K562 (cell line): ENCODE measurements around the gene XPA. TPM values are rescaled to one million over a fixed set of nuclear protein-coding genes. Genes with fewer than 3 reads are reported as not detected.

ENCODE experiments used
- ATAC-seq: fragments of 200-7000 bp; cut with Tn5 transposase; 3 replicates; pipeline ENCODE4 v1.9.1; 2020; ENCODE audit warnings: moderate library complexity
- BruUV-seq: library from RNA; stranded (reverse); fragments of 400-500 nt; replicated peaks from 2 replicates; lab custom pipeline; 2021; lab: Mats Ljungman, UMichigan
- CTCF ChIA-PET: fragments of 300-600 bp; formaldehyde crosslinking; extraction: SDS; loops from one replicate; lab custom pipeline; 2021; ENCODE audit warnings: low intra/inter-chr PET ratio; lab: Yijun Ruan, JAX
- POLR2A ChIA-PET: fragments of 300-600, 350-650 bp; sonication (Branson Sonifier 250); formaldehyde crosslinking; extraction: SDS; loops from one replicate; lab custom pipeline; 2021; ENCODE audit warnings: antibody characterized with exemption, inconsistent platforms; lab: Yijun Ruan, JAX
- DNase-seq, 4 experiments: peaks; one replicate each; pipeline versions ENCODE4 v3.0.0 to v3.0.0-alpha.2; 2011 to 2018; ENCODE audit warnings: low spot score in 3 of 4, mixed read lengths in 3 of 4; ENCODE audit errors: extremely low read depth in 1 of 4
- FAIRE-seq: peaks from 2 replicates; lab custom pipeline; 2011; peaks lifted over from hg19 to GRCh38; lab: Jason Lieb, UNC
- H2AFZ ChIP-seq: 2 replicates; pipeline ENCODE4 v1.6.0; 2011; ENCODE audit warnings: low read depth, low read length, control low read depth, inconsistent platforms
- H3K27ac ChIP-seq: fragments of 200-600 bp; 3 replicates; pipeline ENCODE4 v1.8.0; 2011; ENCODE audit warnings: low read depth, mild to moderate bottlenecking, control low read depth, inconsistent platforms, low read length, moderate library complexity, mixed read lengths; ENCODE audit errors: extremely low read depth
- H3K27me3 ChIP-seq, 2 experiments: fragments of 300-600 bp in 1 of 2; 2 replicates in 1 of 2; 3 replicates in 1 of 2; pipeline versions ENCODE4 v1.6.0 to v1.8.0; 2011; ENCODE audit warnings: inconsistent platforms in 2 of 2, low read length in 2 of 2, mild to moderate bottlenecking in 1 of 2, mixed read lengths in 1 of 2, moderate library complexity in 1 of 2; ENCODE audit not compliant: control insufficient read depth in 2 of 2, insufficient read depth in 2 of 2
- H3K36me3 ChIP-seq: fragments of 300-600 bp; 3 replicates; pipeline ENCODE4 v1.8.0; 2011; ENCODE audit warnings: mild to moderate bottlenecking, low read length, inconsistent platforms; ENCODE audit not compliant: control insufficient read depth, insufficient read depth
- H3K4me1 ChIP-seq, 2 experiments: fragments of 200-600 bp in 1 of 2; replicated peaks in 1 of 2; 2 replicates in 1 of 2; 3 replicates in 1 of 2; pipeline versions ENCODE4 v1.5.1 to v1.8.0; 2011; ENCODE audit warnings: inconsistent platforms in 2 of 2, low read length in 2 of 2, mild to moderate bottlenecking in 1 of 2, mixed read lengths in 1 of 2, moderate library complexity in 1 of 2; ENCODE audit not compliant: control insufficient read depth in 2 of 2, insufficient read depth in 2 of 2
- H3K4me2 ChIP-seq: 2 replicates; pipeline ENCODE4 v1.6.1; 2011; ENCODE audit warnings: low read length, control low read depth, inconsistent platforms, mixed read lengths; ENCODE audit not compliant: insufficient read depth
- H3K4me3 ChIP-seq: fragments of 200-600 bp; sonication (generic), shearing (Covaris generic); 2 replicates; pipeline ENCODE4 v1.5.1; 2016; ENCODE audit warnings: control low read depth, inconsistent platforms
- H3K79me2 ChIP-seq: fragments of 200-600 bp; 3 replicates; pipeline ENCODE4 v1.8.0; 2011; ENCODE audit warnings: low read length, inconsistent platforms; ENCODE audit not compliant: control insufficient read depth, insufficient read depth
- H3K9ac ChIP-seq, 2 experiments: 2 replicates each; pipeline versions ENCODE4 v1.6.0 to v1.6.1; 2011; ENCODE audit warnings: low read depth in 2 of 2, low read length in 2 of 2, control low read depth in 1 of 2, inconsistent platforms in 1 of 2, mild to moderate bottlenecking in 1 of 2, mixed read lengths in 1 of 2; ENCODE audit not compliant: insufficient read depth in 1 of 2
- H3K9me1 ChIP-seq: one replicate; pipeline ENCODE4 v1.6.0; 2011; ENCODE audit warnings: inconsistent platforms, mild to moderate bottlenecking, low read length, moderate library complexity; ENCODE audit not compliant: control insufficient read depth, insufficient read depth
- H3K9me3 ChIP-seq: replicated peaks from 2 replicates; pipeline ENCODE4 v1.5.1; 2011; ENCODE audit warnings: low read depth, low read length, inconsistent platforms; ENCODE audit not compliant: control insufficient read depth, insufficient read depth
- H4K20me1 ChIP-seq: replicated peaks from 2 replicates; pipeline ENCODE4 v1.6.1; 2011; ENCODE audit warnings: low read length, inconsistent platforms, mixed read lengths; ENCODE audit not compliant: control insufficient read depth, insufficient read depth
- CREM ChIP-seq: IDR thresholded peaks from 2 replicates; pipeline ENCODE4 v1.6.1; 2014; ENCODE audit warnings: antibody characterized with exemption, low read depth
- IFI16 ChIP-seq: fragments of 250-450 bp; sonication (Bioruptor Pico); IDR thresholded peaks from 2 replicates; pipeline ENCODE4 v2.1.2; 2022; ENCODE audit warnings: mild to moderate bottlenecking, inconsistent platforms
- ZBTB7A ChIP-seq: IDR thresholded peaks from 2 replicates; pipeline ENCODE4 v1.6.1; 2011; ENCODE audit warnings: low read depth, mild to moderate bottlenecking, low read length, moderate library complexity, borderline replicate concordance; ENCODE audit not compliant: control insufficient read depth
- ZHX1 ChIP-seq: fragments of 150-350 bp; conservative IDR thresholded peaks from 2 replicates; pipeline ENCODE4 v1.6.1; 2014; ENCODE audit warnings: low read length
- WGBS: fragments of 100-300 bp; shearing (Covaris generic); methylation state at CpG from one replicate; pipeline ENCODE4 v1.1.6; 2016; ENCODE audit warnings: low coverage, mixed read lengths; ENCODE audit not compliant: insufficient coverage; ENCODE audit errors: missing lambda C conversion rate; 5-methylcytosine and 5-hydroxymethylcytosine counted together
- in situ Hi-C: fragments of 300-500 bp; cut with MboI; formaldehyde crosslinking; loops from 4 replicates; pipeline ENCODE4 v1.15.0; 2018; ENCODE audit warnings: inconsistent platforms, mixed read lengths
- intact Hi-C: fragments of 100-400 bp; cut with micrococcal nuclease; formaldehyde crosslinking; loops from 2 replicates; pipeline ENCODE4 v1.14.2; 2022
- polyA plus RNA-seq, 8 experiments: library from polyadenylated mRNA; depleted of rRNA in 4 of 8; stranded (reverse) in 5 of 8; unstranded in 3 of 8; fragments of >200 nt; fragmentation: Nextera tagmentation in 2 of 8; fragmentation: Illumina TruSeq in 1 of 8; extraction: Ambion mirVana in 2 of 8; extraction: Trizol in 1 of 8; gene quantifications; 2 replicates each; pipeline versions ENCODE4 v1.2.1 to v1.2.3, GENCODE V29; 2011 to 2014; ENCODE audit warnings: inconsistent platforms in 1 of 8, missing spikeins in 1 of 8
- total RNA-seq, 7 experiments: library from RNA; depleted of rRNA in 6 of 7; stranded (reverse); fragments of >200 nt in 6 of 7; fragmentation: Illumina TruSeq in 2 of 7; extraction: Trizol in 2 of 7; gene quantifications; 2 replicates each; pipeline versions ENCODE4 v1.2.1 to v1.2.3, GENCODE V29; 2011 to 2021; ENCODE audit warnings: low replicate concordance in 1 of 7

XPA gene
- total and polyA plus RNA-seq, 9 of the 15 experiments (the other 6 are each of a cell fraction or from before 2014, with no cell fraction given), result 5.1 to 18.2 (median 14.1) TPM

GRCh38 chr9:97670586-97670985 is 26.6 kb downstream of the XPA start (continued):
- TF ChIP-seq ZHX1, result no peak

GRCh38 chr9:97668485-97668884 is 28.7 kb downstream of the XPA start:
- CTCF ChIA-PET, result no interaction called here
- in situ Hi-C loops, result no loop called here
- Histone ChIP-seq H3K4me2 (no peak overlapping the region), H3K79me2 (no peaks in the 10 kb centered on the region), H3K4me1 (no peaks in the 10 kb centered on the region), H2AFZ (no peak overlapping the region), H3K9me3 (no peaks in the 10 kb centered on the region), H3K27me3 (no peaks in the 10 kb centered on the region), H3K27ac (no peak overlapping the region), H3K36me3 (peaks cover 98% of the 10 kb centered on the region), H3K9ac (no peak overlapping the region), H3K9me1 (no peaks in the 10 kb centered on the region), H4K20me1 (no peaks in the 10 kb centered on the region), H3K4me3 (no peak overlapping the region)
- 98% methylated on average over 3 of the region's 3 CpGs for WGBS
- intact Hi-C loops, result no loop called here
- ATAC-seq (no peak), FAIRE-seq (no peak), DNase-seq (peak in 1 of 4 experiments; percentile 17)
- BruUV-seq, result no TSS peak
- no peak for TF ChIP-seq CREM
- TF ChIP-seq ZBTB7A, result no peak
- no peak for TF ChIP-seq IFI16 (CRISPR knock-in tag)
- POLR2A ChIA-PET, result interaction anchor here (0.8 kb wide), 1 partner anchor 11 kb away, joined by 3 read pairs; no protein-coding TSS in a partner anchor
